HG02885 (cell line): ENCODE results near the gene HMG20B.
A peak's percentile ranks its signal among the peaks of the same experiment; 100 is the strongest.
"Not testable (repeated sequence)": the region's sequence is repeated elsewhere in the genome, so short reads cannot be mapped to it uniquely, and the experiment has no call there.

Experiments used
- ATAC-seq: cut with Tn5 transposase; IDR thresholded peaks from one replicate; pipeline ENCODE4 v1.9.1; 2021; ENCODE audit warnings: mild to moderate bottlenecking; ENCODE audit not compliant: unreplicated experiment, poor library complexity

HMG20B gene

GRCh38 chr19:3554254-3555083 is 18.3 kb upstream of the HMG20B start:
- ATAC-seq, result no peak

DNA sequence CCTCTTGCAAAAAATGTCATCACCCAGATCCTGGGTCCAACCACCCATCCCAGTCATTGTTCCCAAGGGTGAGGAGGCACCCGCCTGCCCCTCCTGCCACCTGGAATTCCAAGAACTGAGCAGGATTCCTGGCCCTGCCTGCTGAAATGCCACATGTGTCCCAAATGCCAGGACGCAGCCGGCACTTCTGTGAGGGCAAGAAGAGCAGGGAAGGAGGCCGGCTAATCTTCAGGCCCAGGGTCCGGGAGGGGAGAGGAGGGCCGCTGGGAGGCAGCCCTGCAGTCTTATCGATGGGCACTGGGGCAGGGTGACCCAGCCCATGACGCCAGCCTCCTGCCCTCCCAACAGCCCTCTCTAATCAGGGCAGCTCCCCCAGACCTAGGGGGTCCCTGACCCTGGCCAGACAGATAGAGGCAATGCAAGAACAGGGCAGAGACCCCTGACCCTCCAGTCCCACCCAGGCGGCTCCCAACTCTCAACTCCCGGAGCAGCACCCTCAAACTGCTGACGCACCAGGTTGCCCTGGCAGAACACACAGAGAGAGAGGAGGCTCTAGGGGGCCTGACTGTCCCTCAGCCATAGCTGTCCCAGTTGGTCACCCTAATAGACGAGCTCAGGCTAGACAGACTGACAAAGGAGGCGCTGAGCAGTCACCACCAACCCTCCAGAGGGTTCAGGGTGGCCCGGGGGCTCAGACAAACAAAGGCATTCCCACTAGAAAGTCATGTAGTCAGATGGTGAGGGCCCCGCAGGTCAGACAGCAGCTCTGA is 16.9 kb upstream of the HMG20B start:
- ATAC-seq, result no peak

DNA sequence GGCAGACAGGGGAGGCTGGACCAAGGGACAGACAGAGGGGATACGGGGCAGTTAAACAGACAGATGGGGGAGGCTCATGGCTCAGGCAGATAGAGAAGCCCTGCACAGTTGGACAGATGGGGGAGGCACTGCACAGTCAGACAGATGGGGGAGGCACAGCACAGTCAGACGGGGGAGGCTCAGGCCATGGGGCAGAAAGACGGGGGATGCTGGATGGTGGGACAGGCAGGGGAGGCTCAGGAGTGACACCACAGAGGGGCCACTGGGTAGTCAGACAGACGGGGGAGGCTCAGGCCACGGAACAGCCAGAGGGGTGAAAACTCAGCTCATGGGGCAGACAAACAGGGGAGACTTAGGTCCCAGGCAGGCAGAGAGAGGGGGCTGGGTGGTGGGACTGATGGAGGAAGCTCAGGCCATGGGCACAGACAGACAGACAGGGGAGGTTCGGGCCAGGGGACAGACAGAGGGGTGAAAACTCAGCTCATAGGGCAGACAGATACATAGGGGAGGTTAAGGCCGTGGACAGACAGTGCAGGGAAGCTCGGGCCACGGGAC is 16.2 kb upstream of the HMG20B start:
- ATAC-seq, result no peak

- peak; percentile 26 for ATAC-seq
These were observed 15.7 kb upstream of the HMG20B start for GRCh38 chr19:3556978-3557460.

DNA sequence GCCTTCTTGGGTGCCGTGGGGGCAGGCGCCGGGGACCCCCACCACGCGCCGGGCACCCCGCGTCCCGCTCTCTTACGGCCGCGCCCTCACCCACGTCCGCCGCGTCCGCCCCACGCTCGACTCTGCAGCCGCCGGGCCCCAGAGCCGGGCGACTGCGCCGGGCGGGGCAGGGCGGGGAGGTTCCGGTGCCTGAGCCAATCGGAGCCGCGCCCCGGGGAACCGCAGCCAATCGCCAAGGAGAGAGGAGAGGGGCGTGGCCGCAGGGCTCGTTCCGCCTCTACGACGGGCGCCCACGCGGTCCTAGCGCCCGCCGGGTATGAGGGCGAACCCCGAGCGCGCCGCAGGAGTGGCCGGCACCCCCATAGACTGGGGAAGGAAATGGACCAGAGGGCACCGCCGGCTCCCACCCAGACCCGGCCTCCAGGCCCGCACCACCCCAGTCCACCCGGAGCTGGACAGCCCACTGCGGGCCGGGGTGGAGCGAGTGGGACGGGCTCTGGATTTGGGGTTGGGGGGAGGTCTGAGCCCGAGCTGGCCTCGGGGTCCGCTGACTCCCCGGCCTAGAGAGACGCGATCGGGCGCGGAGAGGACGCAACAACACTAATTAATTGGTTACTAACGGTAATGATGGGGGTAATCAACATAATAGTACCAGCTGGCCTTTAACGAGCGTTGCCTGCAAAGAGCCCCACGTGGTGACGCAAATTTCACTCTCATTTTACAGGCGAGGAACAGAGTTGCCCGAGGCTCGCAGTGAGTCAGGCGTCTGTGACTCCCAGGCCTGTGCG is 15.1 kb upstream of the HMG20B start, which contains the start of gene MFSD12:
TSS of gene MFSD12 (minus strand) at position 126 of the 788 bp plus-strand sequence. CDS start 183 bp downstream, outside the sequence.
- ATAC-seq, result peak; percentile 87

DNA sequence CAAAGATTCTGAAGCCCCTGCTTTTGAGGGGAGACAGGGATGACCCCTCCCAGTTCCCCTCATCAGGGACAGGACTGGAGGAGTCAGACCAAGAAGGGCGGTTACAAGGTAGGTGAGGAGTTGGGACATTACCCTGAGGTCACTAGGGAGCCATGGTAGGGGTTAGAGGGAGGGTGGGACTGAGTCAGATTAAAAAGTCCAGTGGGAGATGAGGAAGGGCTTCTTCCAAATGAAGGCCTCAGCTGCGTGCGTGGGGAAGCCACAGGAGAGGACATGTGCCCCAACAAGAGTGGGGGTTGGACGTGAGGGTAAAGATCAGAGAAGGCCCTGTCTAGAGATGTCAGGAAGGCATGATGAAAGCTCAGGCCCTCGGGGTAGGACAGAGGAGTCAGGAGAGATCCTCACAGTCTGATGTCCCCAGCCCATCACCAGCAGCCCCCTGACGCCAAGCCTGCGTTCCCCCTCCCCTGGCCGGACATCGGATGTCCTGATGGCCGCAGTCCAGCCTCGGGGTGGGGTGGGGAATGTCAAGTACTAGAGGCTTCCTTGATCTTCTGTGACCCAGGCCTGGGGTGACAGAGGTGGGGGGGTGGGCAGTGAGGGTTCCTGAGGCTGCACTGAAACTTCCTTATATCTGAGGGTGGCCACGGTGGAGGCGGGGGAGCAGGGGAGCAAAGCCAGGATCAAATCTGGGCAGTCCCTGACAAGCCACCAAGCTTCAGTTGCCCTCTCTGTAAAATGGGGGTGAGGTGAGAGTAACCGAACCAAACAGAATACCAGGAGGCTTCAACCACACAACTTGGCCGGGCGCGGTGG is 8.8 kb upstream of the HMG20B start:
- ATAC-seq, result no peak

DNA sequence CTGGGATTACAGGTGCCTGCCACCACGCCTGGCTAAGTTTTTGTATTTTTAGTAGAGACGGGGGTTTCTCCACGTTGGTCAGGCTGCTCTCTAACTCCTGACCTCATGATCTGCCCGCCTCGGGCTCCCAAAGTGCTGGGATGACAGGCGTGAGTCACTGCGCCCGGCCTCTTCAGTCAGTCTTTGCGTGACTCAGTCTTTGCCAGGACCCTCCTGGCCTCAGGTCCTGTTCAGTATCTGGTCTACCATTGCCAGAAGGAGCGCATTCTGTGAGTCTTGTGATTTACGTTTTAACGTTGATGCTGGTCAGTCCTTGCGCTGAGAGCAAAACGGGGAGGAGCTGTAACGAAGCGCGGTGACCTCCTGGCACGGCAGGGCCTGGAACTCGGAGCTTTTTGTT is 7.6 kb upstream of the HMG20B start:
- no peak for ATAC-seq

DNA sequence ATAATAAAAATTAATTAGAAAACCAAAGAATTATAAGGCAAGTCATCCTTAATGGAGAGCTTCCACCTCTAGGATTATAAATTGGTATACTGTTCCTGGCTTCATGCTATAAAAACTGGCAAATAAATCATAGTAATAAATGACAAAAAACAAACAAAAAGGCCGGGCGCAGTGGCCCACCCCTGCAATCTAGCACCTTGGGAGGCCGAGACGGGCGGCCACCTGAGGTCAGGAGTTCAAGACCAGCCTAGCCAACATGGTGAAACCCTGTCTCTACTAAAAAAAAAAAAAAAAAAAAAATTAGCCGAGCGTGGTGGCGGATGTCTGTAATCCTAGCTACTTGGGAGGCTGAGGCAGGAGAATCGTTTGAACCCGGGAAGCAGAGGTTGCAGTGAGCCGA is 2.7 kb upstream of the HMG20B start:
- ATAC-seq, result not testable (repeated sequence)

DNA sequence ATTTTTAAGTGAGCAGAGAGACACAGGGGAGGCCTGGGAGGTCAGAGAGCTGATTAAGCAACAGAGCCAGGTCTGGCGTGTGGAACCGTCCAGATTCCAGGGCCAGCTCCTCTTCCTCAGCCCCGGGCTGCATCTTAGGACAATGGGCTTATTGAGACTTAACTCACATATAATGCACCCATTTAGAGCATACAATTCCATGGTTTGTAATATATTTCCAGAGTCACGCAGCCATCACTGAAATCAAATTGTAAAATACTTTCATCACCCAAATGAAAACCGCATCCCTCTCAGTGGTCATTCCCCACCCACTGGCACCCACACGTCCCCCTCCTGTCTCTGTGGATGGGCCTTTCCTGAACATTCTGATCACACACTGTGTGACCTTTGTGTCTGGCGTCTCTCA is 2.1 kb upstream of the HMG20B start:
- ATAC-seq, result no peak

DNA sequence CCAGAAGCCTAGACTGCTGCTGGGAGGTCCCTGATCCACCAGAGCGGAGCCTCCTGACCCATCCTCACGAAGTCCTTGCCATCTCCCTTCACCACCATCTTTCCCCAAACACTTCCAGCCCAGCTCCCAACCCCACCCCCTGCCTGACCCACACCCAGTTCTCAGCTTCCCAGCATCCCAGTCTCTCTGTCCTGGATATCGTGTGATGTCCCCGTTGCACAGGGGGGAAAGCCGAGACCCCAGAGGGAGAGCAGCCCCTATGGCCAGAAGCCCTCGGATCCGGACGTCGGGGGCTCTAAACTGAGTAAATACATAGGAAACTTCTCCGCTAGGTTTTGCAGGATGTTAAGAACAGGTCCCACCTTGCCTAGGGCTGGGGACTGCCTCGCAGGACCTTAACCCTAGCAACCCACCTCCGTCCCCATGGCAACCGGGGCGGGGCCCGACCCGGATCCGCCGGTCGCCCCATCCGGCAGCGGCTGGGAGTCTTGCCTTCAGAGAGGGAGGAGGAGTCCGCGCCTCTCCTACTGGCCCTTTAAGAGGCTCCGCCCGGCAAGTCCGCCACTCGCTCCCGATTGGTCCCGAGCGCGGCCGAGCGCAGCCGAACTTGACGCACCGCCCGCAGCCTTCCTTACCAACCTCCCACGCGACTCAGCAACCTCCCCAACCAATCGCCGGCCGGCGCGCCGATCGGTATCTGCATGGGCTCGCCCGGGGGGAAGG is 451 bp upstream of the HMG20B start:
- ATAC-seq, result peak; percentile 83

DNA sequence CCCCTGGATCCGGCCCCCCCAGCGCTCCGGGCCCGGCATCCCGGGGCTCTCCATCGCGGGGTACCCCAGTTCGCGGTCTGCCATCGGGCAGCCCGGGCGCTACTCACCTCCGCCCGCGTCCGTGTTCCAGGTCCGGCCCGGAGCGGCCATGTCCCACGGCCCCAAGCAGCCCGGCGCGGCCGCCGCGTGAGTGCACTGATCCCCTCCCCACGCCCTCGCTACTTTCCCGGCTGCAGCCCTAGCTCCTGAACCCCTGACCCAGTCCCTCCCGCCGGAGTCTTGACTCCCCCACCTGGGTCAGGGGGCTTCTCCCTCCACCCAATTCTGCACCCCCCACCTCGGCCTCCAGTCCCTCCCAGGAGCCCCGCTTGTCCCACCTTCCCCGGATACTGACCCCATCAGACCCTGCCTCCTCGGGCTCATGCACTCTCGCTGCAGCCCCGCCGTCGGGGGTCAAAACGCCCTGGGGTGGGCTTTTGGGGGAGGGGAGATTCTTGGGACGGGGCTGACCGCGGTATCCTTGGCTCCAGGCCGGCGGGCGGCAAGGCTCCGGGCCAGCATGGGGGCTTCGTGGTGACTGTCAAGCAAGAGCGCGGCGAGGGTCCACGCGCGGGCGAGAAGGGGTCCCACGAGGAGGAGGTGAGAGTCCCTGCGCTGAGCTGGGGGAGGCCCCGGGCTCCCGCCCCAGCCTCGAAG is 566 bp downstream of the HMG20B start:
- no peak for ATAC-seq

DNA sequence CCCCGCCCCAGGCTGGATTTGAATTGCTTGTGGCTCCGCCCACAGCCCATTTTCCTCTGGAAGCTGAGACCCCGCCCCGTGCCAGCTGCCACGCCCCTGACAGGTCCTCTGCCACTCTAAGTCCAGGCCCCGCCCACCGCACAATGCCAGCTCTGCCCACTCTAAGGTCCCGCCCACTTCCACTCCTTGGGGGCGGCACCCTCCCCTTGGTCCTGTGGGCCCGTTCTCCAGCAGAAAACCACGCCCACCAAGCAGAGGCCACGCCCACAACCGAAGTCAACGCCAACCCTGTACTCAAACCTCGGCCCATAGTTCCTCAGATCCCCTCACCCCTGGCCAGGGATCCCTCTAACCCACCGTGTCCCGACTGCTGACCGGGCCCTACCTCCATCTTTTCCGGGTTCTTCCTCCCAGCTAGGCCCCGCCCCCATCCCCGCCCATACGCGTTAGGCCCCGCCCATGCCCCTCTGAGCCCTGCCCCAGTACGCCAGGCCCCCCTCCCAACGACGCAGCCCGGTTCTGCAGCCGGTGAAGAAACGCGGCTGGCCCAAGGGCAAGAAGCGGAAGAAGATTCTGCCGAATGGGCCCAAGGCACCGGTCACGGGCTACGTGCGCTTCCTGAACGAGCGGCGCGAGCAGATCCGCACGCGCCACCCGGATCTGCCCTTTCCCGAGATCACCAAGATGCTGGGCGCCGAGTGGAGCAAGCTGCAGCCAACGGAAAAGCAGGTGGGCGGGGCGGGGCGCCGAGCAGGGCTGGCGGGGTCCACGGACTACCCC is 1.3 kb downstream of the HMG20B start:
- no peak for ATAC-seq

DNA sequence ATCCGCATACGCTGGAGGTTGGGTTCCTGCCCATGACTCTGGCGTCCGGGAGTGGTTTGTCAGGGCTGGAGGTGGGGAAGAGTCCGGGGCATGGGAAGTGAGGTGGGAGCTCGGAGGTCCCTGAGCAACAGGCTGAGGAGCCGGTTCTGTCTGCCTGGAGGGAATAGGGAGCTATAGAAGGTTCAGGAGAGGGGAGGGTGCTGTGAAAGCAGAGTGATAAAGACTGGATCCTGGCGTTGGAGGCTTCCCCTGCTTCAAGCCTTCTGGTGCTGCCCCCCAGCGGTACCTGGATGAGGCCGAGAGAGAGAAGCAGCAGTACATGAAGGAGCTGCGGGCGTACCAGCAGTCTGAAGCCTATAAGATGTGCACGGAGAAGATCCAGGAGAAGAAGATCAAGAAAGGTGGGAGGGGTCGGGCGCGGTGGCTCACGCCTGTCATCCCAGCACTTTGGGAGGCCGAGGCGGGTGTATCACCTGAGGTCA is 2.6 kb downstream of the HMG20B start:
- ATAC-seq, result no peak

- no peak for ATAC-seq
These were observed 3.4 kb downstream of the HMG20B start for GRCh38 chr19:3575949-3576673.

DNA sequence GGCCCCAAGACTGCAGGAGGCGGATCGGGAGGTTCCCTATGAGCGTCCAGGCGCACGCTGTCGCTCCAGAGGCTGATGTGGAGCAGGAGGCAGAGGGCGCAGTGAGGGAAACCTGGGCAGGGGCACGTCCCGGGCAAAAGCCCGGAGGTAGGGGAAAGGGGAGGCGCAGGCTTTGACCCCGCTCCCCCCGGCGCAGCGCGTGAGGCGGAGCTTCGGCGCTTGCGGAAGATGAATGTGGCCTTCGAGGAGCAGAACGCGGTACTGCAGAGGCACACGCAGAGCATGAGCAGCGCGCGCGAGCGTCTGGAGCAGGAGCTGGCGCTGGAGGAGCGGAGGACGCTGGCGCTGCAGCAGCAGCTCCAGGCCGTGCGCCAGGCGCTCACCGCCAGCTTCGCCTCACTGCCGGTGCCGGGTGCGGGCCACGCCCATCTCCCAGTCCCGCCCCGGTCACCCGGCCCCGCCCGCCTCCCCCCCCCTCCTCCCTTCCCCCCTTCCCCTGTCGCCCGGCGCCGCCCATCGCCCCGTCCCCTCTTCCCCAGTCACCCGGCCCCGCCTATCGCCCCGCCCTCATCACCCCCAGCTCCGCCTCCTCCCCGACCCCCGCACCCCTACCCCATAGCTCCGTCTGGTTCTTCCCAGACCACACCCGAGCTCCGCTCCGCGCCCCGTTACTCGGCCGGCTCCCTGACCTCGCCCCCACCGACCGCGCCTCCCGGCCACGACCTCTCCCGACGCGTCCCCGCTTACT is 4.1 kb downstream of the HMG20B start:
- ATAC-seq, result no peak

DNA sequence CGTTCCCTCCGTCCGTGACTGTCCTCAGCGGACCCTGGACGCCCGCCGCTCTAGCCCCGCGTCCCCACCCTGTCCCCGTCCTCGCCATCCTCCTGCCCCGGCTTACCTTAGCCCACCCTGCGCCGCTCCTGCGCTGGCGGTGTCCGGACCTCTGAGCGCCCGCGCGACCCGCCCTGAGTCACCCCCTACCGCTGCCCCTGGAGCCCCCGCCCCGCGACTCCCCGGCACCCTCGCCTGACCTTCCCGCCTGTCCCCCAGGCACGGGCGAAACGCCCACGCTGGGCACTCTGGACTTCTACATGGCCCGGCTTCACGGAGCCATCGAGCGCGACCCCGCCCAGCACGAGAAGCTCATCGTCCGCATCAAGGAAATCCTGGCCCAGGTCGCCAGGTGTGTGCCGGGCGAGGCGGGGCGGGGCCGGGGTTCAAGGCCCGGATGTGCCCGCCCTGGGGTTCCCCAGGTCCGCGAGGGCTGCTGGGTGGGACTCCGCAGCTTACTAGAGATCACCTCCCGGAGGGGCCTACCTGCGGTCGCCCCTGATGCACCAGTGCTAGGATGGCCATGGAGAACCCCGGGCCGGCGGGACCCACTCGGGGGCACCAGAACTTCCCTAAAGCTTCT is 5.1 kb downstream of the HMG20B start:
- ATAC-seq, result no peak
